Measurements from ENCODE around the gene WDR35.

WDR35 gene

GRCh38 chr2:19868701-19869580 is 121.0 kb downstream of the WDR35 start:
- WGBS, 2 experiments (ENCODE audit: insufficient coverage in 2 of 2): 28 to 30% methylated on average over 45 of the region's 52 CpGs
- H3K4me3 ChIP-seq (ENCODE audit: extremely low read depth, insufficient read depth, low read length, poor library complexity, severe bottlenecking): peak overlapping the region; percentile 30

GRCh38 chr2:19868224-19868623 is 121.7 kb downstream of the WDR35 start:
- 91 to 93% methylated on average over 6 of the region's 7 CpGs for WGBS, 2 experiments (ENCODE audit: insufficient coverage in 2 of 2)
- no peak overlapping the region for H3K27ac ChIP-seq (ENCODE audit: low read depth, low read length, severe bottlenecking)
- no peaks in the 10 kb centered on the region for H3K36me3 ChIP-seq (ENCODE audit: control insufficient read depth, insufficient read depth, low read length)
- no peaks in the 10 kb centered on the region for H3K4me1 ChIP-seq (ENCODE audit: control insufficient read depth, insufficient read depth, low read length, poor library complexity, severe bottlenecking)
- no peaks in the 10 kb centered on the region for H3K9me3 ChIP-seq (ENCODE audit: control insufficient read depth, low read length)
- H3K4me3 ChIP-seq (ENCODE audit: extremely low read depth, insufficient read depth, low read length, poor library complexity, severe bottlenecking): peak overlapping the region; percentile 30

More at GRCh38 chr2:19868701-19869580, 121.0 kb downstream of the WDR35 start:
- Histone ChIP-seq H3K4me1 (ENCODE audit: control insufficient read depth, insufficient read depth, low read length, poor library complexity, severe bottlenecking) (no peaks in the 10 kb centered on the region), H3K36me3 (ENCODE audit: control insufficient read depth, insufficient read depth, low read length) (no peaks in the 10 kb centered on the region), H3K9me3 (ENCODE audit: control insufficient read depth, low read length) (no peaks in the 10 kb centered on the region), H3K27ac (ENCODE audit: low read depth, low read length, severe bottlenecking) (no peak overlapping the region)

GRCh38 chr2:19866771-19867170 is 123.1 kb downstream of the WDR35 start:
- no peak overlapping the region for H3K4me3 ChIP-seq (ENCODE audit: extremely low read depth, insufficient read depth, low read length, poor library complexity, severe bottlenecking)
- 86 to 100% methylated on average over 1 of the region's 2 CpGs for WGBS, 2 experiments (ENCODE audit: insufficient coverage in 2 of 2)
- no peak overlapping the region for H3K27ac ChIP-seq (ENCODE audit: low read depth, low read length, severe bottlenecking)
- H3K4me1 ChIP-seq (ENCODE audit: control insufficient read depth, insufficient read depth, low read length, poor library complexity, severe bottlenecking): no peaks in the 10 kb centered on the region
- H3K9me3 ChIP-seq (ENCODE audit: control insufficient read depth, low read length): no peaks in the 10 kb centered on the region
- H3K36me3 ChIP-seq (ENCODE audit: control insufficient read depth, insufficient read depth, low read length): no peaks in the 10 kb centered on the region

- Histone ChIP-seq H3K9me3 (ENCODE audit: control insufficient read depth, low read length) (no peaks in the 10 kb centered on the region), H3K36me3 (ENCODE audit: control insufficient read depth, insufficient read depth, low read length) (no peaks in the 10 kb centered on the region), H3K4me1 (ENCODE audit: control insufficient read depth, insufficient read depth, low read length, poor library complexity, severe bottlenecking) (no peaks in the 10 kb centered on the region), H3K27ac (ENCODE audit: low read depth, low read length, severe bottlenecking) (no peak overlapping the region), H3K4me3 (ENCODE audit: extremely low read depth, insufficient read depth, low read length, poor library complexity, severe bottlenecking) (no peak overlapping the region)
- 80% methylated on average over 1 of the region's 2 CpGs; no CpG with 5 or more reads in 1 of the 2 experiments for WGBS, 2 experiments (ENCODE audit: insufficient coverage in 2 of 2)
Measured at GRCh38 chr2:19865151-19865550, 124.8 kb downstream of the WDR35 start.

GRCh38 chr2:19864381-19864780 is 125.5 kb downstream of the WDR35 start:
- Histone ChIP-seq H3K36me3 (ENCODE audit: control insufficient read depth, insufficient read depth, low read length) (no peaks in the 10 kb centered on the region), H3K27ac (ENCODE audit: low read depth, low read length, severe bottlenecking) (no peak overlapping the region)
- WGBS, 2 experiments (ENCODE audit: insufficient coverage in 2 of 2): 79 to 87% methylated on average over 11 of the region's 11 CpGs

GRCh38 chr2:19863303-19864041 is 126.4 kb downstream of the WDR35 start:
- WGBS, 2 experiments (ENCODE audit: insufficient coverage in 2 of 2): 19 to 23% methylated on average over 32 to 33 of the region's 33 CpGs
- no peaks in the 10 kb centered on the region for H3K36me3 ChIP-seq (ENCODE audit: control insufficient read depth, insufficient read depth, low read length)
- H3K9me3 ChIP-seq (ENCODE audit: control insufficient read depth, low read length): no peaks in the 10 kb centered on the region
- H3K4me1 ChIP-seq (ENCODE audit: control insufficient read depth, insufficient read depth, low read length, poor library complexity, severe bottlenecking): peaks cover 4% of the 10 kb centered on the region
- H3K4me3 ChIP-seq (ENCODE audit: extremely low read depth, insufficient read depth, low read length, poor library complexity, severe bottlenecking): no peak overlapping the region
- H3K27ac ChIP-seq (ENCODE audit: low read depth, low read length, severe bottlenecking): no peak overlapping the region

More at GRCh38 chr2:19864381-19864780, 125.5 kb downstream of the WDR35 start:
- Histone ChIP-seq H3K4me3 (ENCODE audit: extremely low read depth, insufficient read depth, low read length, poor library complexity, severe bottlenecking) (no peak overlapping the region), H3K9me3 (ENCODE audit: control insufficient read depth, low read length) (no peaks in the 10 kb centered on the region), H3K4me1 (ENCODE audit: control insufficient read depth, insufficient read depth, low read length, poor library complexity, severe bottlenecking) (no peaks in the 10 kb centered on the region)

- Histone ChIP-seq H3K4me1 (ENCODE audit: control insufficient read depth, insufficient read depth, low read length, poor library complexity, severe bottlenecking) (peaks cover 6% of the 10 kb centered on the region), H3K27ac (ENCODE audit: low read depth, low read length, severe bottlenecking) (no peak overlapping the region), H3K9me3 (ENCODE audit: control insufficient read depth, low read length) (no peaks in the 10 kb centered on the region), H3K36me3 (ENCODE audit: control insufficient read depth, insufficient read depth, low read length) (no peaks in the 10 kb centered on the region), H3K4me3 (ENCODE audit: extremely low read depth, insufficient read depth, low read length, poor library complexity, severe bottlenecking) (no peak overlapping the region)
- 86 to 89% methylated on average over 1 of the region's 1 CpG for WGBS, 2 experiments (ENCODE audit: insufficient coverage in 2 of 2)
Measured at GRCh38 chr2:19861813-19862212, 128.1 kb downstream of the WDR35 start.
